LNCAP (cell line): ENCODE results near the gene CPLANE2.

Experiments
- CTCF ChIP-seq: fragments of 450-650 bp; IDR thresholded peaks from 2 replicates; pipeline ENCODE4 v1.5.1; 2017; ENCODE audit warnings: mild to moderate bottlenecking

Gene CPLANE2

GRCh38 chr1:16206547-16207317 lies 30.3 kb downstream of the CPLANE2 start:
- TF ChIP-seq CTCF = no peak

GRCh38 chr1:16205891-16206546 lies 31.0 kb downstream of the CPLANE2 start:
- TF ChIP-seq CTCF = no peak

GRCh38 chr1:16205334-16205671 lies 31.7 kb downstream of the CPLANE2 start:
- TF ChIP-seq CTCF = no peak

- peak; percentile 22; the same call in 1 of the 2 replicates for TF ChIP-seq CTCF
These were observed 32.2 kb downstream of the CPLANE2 start for GRCh38 chr1:16204634-16205333.

- TF ChIP-seq CTCF = no peak
These were observed 32.8 kb downstream of the CPLANE2 start for GRCh38 chr1:16204216-16204615.

GRCh38 chr1:16203550-16203949 lies 33.4 kb downstream of the CPLANE2 start:
- TF ChIP-seq CTCF = no peak

GRCh38 chr1:16202281-16203210 lies 34.4 kb downstream of the CPLANE2 start:
- TF ChIP-seq CTCF = no peak
